Neural progenitor cell (in vitro differentiated cells): ENCODE measurements around the gene SPTB.

Experiments used
- EZH2 ChIP-seq: fragments of 200-600 bp; sonication (generic); IDR thresholded peaks from 2 replicates; pipeline ENCODE4 v1.6.1; 2017; ENCODE audit warnings: antibody characterized with exemption, mild to moderate bottlenecking, moderate library complexity
- TF ChIP-seq, protein P1 (sequence below): fragments of 200-600 bp; sonication (generic); IDR thresholded peaks from 2 replicates; pipeline ENCODE4 v1.5.1; 2017; ENCODE audit warnings: antibody characterized with exemption, mild to moderate bottlenecking

DNA sequence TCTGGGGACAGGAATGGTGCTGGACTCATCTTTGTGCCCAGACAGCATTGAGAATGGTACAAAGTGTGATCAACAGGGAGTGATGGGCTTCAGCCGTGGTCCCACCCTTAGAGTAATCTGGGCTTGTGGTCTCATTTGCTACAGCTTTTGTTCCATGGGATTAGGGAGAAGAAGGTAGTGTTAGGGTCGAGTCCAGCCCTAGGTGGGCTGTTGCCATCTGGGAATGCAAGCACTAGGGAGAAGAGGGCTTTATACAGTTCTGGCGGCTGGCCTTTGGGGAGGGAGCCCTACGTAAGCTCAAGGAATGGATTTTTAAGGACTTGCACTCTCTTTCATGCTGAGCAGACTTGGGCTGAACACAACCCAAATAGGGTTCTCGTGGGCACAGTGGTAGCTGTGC lies 170.6 kb downstream of the SPTB start:
- TF ChIP-seq, protein P1, sequence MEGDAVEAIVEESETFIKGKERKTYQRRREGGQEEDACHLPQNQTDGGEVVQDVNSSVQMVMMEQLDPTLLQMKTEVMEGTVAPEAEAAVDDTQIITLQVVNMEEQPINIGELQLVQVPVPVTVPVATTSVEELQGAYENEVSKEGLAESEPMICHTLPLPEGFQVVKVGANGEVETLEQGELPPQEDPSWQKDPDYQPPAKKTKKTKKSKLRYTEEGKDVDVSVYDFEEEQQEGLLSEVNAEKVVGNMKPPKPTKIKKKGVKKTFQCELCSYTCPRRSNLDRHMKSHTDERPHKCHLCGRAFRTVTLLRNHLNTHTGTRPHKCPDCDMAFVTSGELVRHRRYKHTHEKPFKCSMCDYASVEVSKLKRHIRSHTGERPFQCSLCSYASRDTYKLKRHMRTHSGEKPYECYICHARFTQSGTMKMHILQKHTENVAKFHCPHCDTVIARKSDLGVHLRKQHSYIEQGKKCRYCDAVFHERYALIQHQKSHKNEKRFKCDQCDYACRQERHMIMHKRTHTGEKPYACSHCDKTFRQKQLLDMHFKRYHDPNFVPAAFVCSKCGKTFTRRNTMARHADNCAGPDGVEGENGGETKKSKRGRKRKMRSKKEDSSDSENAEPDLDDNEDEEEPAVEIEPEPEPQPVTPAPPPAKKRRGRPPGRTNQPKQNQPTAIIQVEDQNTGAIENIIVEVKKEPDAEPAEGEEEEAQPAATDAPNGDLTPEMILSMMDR = no peak
- no peak for TF ChIP-seq EZH2
